Adipose tissue (tissue), 3 donors: ENCODE data around the gene GPX7. TPM values are rescaled to one million over a fixed set of nuclear protein-coding genes. Genes with fewer than 3 reads are reported as not detected.
"Not testable (repeated sequence)": the region's sequence is repeated elsewhere in the genome, so short reads cannot be mapped to it uniquely, and the experiment has no call there.

Experiments used
- H3K27ac ChIP-seq: one replicate; pipeline ENCODE4 v1.5.1; 2013; ENCODE audit warnings: low read depth, low read length
- WGBS, 3 donors: extraction: QIAGEN DNeasy Blood & Tissue Kit; methylation state at CpG; one replicate each; pipeline ENCODE4 v1.1.7; 2013; 5-methylcytosine and 5-hydroxymethylcytosine counted together
- polyA plus RNA-seq, 3 donors: library from polyadenylated mRNA; stranded (reverse); fragments of 200-250 nt; gene quantifications; one replicate each; pipeline ENCODE4 v1.2.3, GENCODE V29; 2013
- donor health status: healthy with polysubstance abuse.
- donor health status: Bipolar disorder and iron deficiency.
- donor health status: healthy.

Gene GPX7
- polyA plus RNA-seq = 10 to 100 TPM in 1 of 3 donors, 1 to 10 TPM in 2; 8.2 to 10.6 (median 8.7) TPM

GRCh38 chr1:52601991-52602855, at the start of gene GPX7:
GPX7 (plus strand) TSS chr1:52602371; CDS start chr1:52602410, 39 bp downstream.
- no peak within 1 kb of the TSS for H3K27ac ChIP-seq
- 2% methylated on average over 84 to 97 of the region's 97 CpGs for WGBS, 3 donors

GRCh38 chr1:52552505-52553361, 49.4 kb upstream of the GPX7 start, which contains the start of gene TUT4:
TUT4 (minus strand) TSS chr1:52553092; CDS start chr1:52526280, 26,812 bp downstream.
- WGBS, 3 donors = 0 to 1% (median 0%) methylated on average over 41 to 67 of the region's 68 CpGs
- peak within 1 kb of the TSS; percentile 52 for H3K27ac ChIP-seq

GRCh38 chr1:52553362-52554266, 48.6 kb upstream of the GPX7 start:
- WGBS, 3 donors = 3 to 5% (median 4%) methylated on average over 37 to 65 of the region's 66 CpGs
- H3K27ac ChIP-seq = peak overlapping the region; percentile 11

GRCh38 chr1:52554267-52554640, 47.9 kb upstream of the GPX7 start:
- H3K27ac ChIP-seq = no peak overlapping the region
- 65 to 78% (median 67%) methylated on average over 6 of the region's 6 CpGs for WGBS, 3 donors

GRCh38 chr1:52554756-52555155, 47.4 kb upstream of the GPX7 start:
- WGBS, 3 donors = 38 to 46% (median 41%) methylated on average over 3 of the region's 3 CpGs

GRCh38 chr1:52556641-52557360, 45.4 kb upstream of the GPX7 start:
- 76 to 84% (median 81%) methylated on average over 4 of the region's 4 CpGs for WGBS, 3 donors
- H3K27ac ChIP-seq = no peak overlapping the region

More at GRCh38 chr1:52554756-52555155, 47.4 kb upstream of the GPX7 start:
- H3K27ac ChIP-seq = no peak overlapping the region

- H3K27ac ChIP-seq = no peak overlapping the region
- 68 to 91% (median 83%) methylated on average over 2 of the region's 2 CpGs for WGBS, 3 donors
These were observed 43.2 kb upstream of the GPX7 start for GRCh38 chr1:52558941-52559340.

- no peak overlapping the region for H3K27ac ChIP-seq
- 75 to 99% (median 79%) methylated on average over 2 of the region's 2 CpGs for WGBS, 3 donors
These were observed 42.3 kb upstream of the GPX7 start for GRCh38 chr1:52559875-52560274.

- WGBS, 3 donors = 85 to 88% (median 88%) methylated on average over 3 of the region's 3 CpGs
- H3K27ac ChIP-seq = no peak overlapping the region
These were observed 39.4 kb upstream of the GPX7 start for GRCh38 chr1:52562766-52563165.

- WGBS, 3 donors = 52 to 59% (median 54%) methylated on average over 5 of the region's 5 CpGs
These were observed 34.2 kb upstream of the GPX7 start for GRCh38 chr1:52567943-52568342.

GRCh38 chr1:52569449-52570210, 32.5 kb upstream of the GPX7 start:
- 25 to 67% (median 36%) methylated on average over 7 of the region's 7 CpGs for WGBS, 3 donors
- no peak overlapping the region for H3K27ac ChIP-seq

More at GRCh38 chr1:52567943-52568342, 34.2 kb upstream of the GPX7 start:
- H3K27ac ChIP-seq = no peak overlapping the region

GRCh38 chr1:52571783-52572182, 30.4 kb upstream of the GPX7 start:
- 70 to 85% (median 76%) methylated on average over 1 of the region's 1 CpG for WGBS, 3 donors

GRCh38 chr1:52572387-52572786, 29.8 kb upstream of the GPX7 start:
- no peak overlapping the region for H3K27ac ChIP-seq
- WGBS, 3 donors = 91 to 97% (median 95%) methylated on average over 4 of the region's 4 CpGs

More at GRCh38 chr1:52571783-52572182, 30.4 kb upstream of the GPX7 start:
- H3K27ac ChIP-seq = no peak overlapping the region

- 68 to 83% (median 82%) methylated on average over 2 of the region's 2 CpGs for WGBS, 3 donors
- H3K27ac ChIP-seq = no peak overlapping the region
These were observed 27.6 kb upstream of the GPX7 start for GRCh38 chr1:52574594-52574993.

- 99 to 100% (median 100%) methylated on average over 1 of the region's 1 CpG for WGBS, 3 donors
These were observed 26.1 kb upstream of the GPX7 start for GRCh38 chr1:52576074-52576473.

GRCh38 chr1:52578066-52578465, 24.1 kb upstream of the GPX7 start:
- not testable (repeated sequence) for H3K27ac ChIP-seq

More at GRCh38 chr1:52576074-52576473, 26.1 kb upstream of the GPX7 start:
- no peak overlapping the region for H3K27ac ChIP-seq

GRCh38 chr1:52579415-52579814, 22.8 kb upstream of the GPX7 start:
- 19 to 32% (median 27%) methylated on average over 2 of the region's 2 CpGs for WGBS, 3 donors
- no peak overlapping the region for H3K27ac ChIP-seq

More at GRCh38 chr1:52578066-52578465, 24.1 kb upstream of the GPX7 start:
- 92 to 100% (median 96%) methylated on average over 3 of the region's 3 CpGs for WGBS, 3 donors
